Measurements from ENCODE around the gene ST6GALNAC6.
A peak's percentile ranks its signal among the peaks of the same experiment; 100 is the strongest.

Gene ST6GALNAC6

GRCh38 chr9:127927201-127927987 is 28.0 kb upstream of the ST6GALNAC6 start:
- Histone ChIP-seq H3K27ac (no peak overlapping the region), H3K36me3 (no peaks in the 10 kb centered on the region), H3K4me1 (ENCODE audit: control insufficient read depth in 1 of 2, insufficient read depth in 1 of 2, low read depth in 1 of 2, low read length in 1 of 2) (peaks cover 19 to 28% of the 10 kb centered on the region in 2 experiments), H3K27me3 (peaks cover 96% of the 10 kb centered on the region), H3K9me3 (no peaks in the 10 kb centered on the region), H3K4me3 (ENCODE audit: low read depth in 1 of 2, low read length in 1 of 2) (peak overlapping the region in 1 of 2 experiments; percentile 34)
- TF ChIP-seq CTCF (IDR thresholded peaks at IDR 0.05), result no peak

- Histone ChIP-seq H3K4me1 (ENCODE audit: control insufficient read depth in 1 of 2, insufficient read depth in 1 of 2, low read depth in 1 of 2, low read length in 1 of 2) (peaks cover 22 to 31% of the 10 kb centered on the region in 2 experiments), H3K4me3 (ENCODE audit: low read depth in 1 of 2, low read length in 1 of 2) (peak overlapping the region in 1 of 2 experiments; percentile 34), H3K27ac (no peak overlapping the region)
Observed at GRCh38 chr9:127926906-127927200, 27.4 kb upstream of the ST6GALNAC6 start.

GRCh38 chr9:127925959-127926905 is 26.8 kb upstream of the ST6GALNAC6 start:
- H3K27ac ChIP-seq, result no peak overlapping the region
- H3K4me3 ChIP-seq (ENCODE audit: low read depth in 1 of 2, low read length in 1 of 2), result no peak overlapping the region
- H3K9me3 ChIP-seq, result no peaks in the 10 kb centered on the region
- TF ChIP-seq CTCF (IDR thresholded peaks at IDR 0.05), result no peak
- peaks cover 96% of the 10 kb centered on the region for H3K27me3 ChIP-seq
- no peaks in the 10 kb centered on the region for H3K36me3 ChIP-seq
- peaks cover 28 to 36% of the 10 kb centered on the region in 2 experiments for H3K4me1 ChIP-seq (ENCODE audit: control insufficient read depth in 1 of 2, insufficient read depth in 1 of 2, low read depth in 1 of 2, low read length in 1 of 2)

More at GRCh38 chr9:127926906-127927200, 27.4 kb upstream of the ST6GALNAC6 start:
- TF ChIP-seq CTCF (IDR thresholded peaks at IDR 0.05), result no peak
- Histone ChIP-seq H3K36me3 (no peaks in the 10 kb centered on the region), H3K27me3 (peaks cover 99% of the 10 kb centered on the region), H3K9me3 (no peaks in the 10 kb centered on the region)

GRCh38 chr9:127924736-127925444 is 25.5 kb upstream of the ST6GALNAC6 start:
- TF ChIP-seq CTCF (IDR thresholded peaks at IDR 0.05), result no peak
- Histone ChIP-seq H3K4me3 (ENCODE audit: low read depth in 1 of 2, low read length in 1 of 2) (no peak overlapping the region), H3K9me3 (no peaks in the 10 kb centered on the region), H3K36me3 (no peaks in the 10 kb centered on the region), H3K27ac (no peak overlapping the region), H3K4me1 (ENCODE audit: control insufficient read depth in 1 of 2, insufficient read depth in 1 of 2, low read depth in 1 of 2, low read length in 1 of 2) (peaks cover 25 to 31% of the 10 kb centered on the region in 2 experiments), H3K27me3 (peaks cover 83% of the 10 kb centered on the region)

- peaks cover 36 to 42% of the 10 kb centered on the region in 2 experiments for H3K4me1 ChIP-seq (ENCODE audit: control insufficient read depth in 1 of 2, insufficient read depth in 1 of 2, low read depth in 1 of 2, low read length in 1 of 2)
- H3K36me3 ChIP-seq, result no peaks in the 10 kb centered on the region
- TF ChIP-seq CTCF (IDR thresholded peaks at IDR 0.05), result no peak
- H3K9me3 ChIP-seq, result no peaks in the 10 kb centered on the region
- H3K27ac ChIP-seq, result no peak overlapping the region
- H3K27me3 ChIP-seq, result peaks cover 71% of the 10 kb centered on the region
- no peak overlapping the region for H3K4me3 ChIP-seq (ENCODE audit: low read depth in 1 of 2, low read length in 1 of 2)
Observed at GRCh38 chr9:127923771-127924170, 24.4 kb upstream of the ST6GALNAC6 start.

Data from neutrophil (primary cell).